ENCODE data around the gene U2AF2. TPM values are rescaled to one million over a fixed set of nuclear protein-coding genes. Genes with fewer than 3 reads are reported as not detected.

U2AF2 gene
- total RNA-seq, 1 donor from 2014 or later = 195 TPM

DNA sequence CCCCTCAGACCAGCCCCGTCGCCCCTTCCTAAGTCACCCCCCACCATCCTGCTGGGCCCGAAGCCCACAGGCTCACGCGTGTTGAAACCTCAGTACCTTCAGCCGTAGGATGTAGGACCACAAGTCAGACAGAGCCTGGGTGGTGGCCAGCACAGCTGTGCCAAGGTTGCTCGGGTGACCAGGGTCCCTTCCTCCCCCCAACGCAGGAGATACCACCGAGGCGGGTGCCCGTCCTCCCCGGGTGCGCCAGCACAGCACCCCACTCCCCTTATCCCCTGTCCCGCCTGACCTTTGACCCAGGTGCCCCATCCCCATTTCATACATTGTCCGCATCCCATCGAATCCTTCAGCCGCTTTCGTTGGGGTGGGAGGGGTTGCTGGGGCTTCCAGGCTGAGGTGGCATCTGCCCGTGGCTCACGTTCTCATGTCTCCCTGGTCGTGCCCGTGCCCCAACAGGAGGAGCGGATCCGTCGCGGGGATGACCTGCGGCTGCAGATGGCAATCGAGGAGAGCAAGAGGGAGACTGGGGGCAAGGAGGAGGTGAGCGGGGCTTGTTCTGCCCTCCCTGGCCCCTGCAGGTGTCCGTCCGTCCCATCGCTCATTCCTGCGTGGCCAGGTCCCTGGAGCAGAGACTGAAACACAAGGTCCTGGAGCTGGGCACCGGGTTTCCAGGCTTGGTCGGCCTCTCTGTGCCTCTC, 34.7 kb downstream of the U2AF2 start:
- DNase-seq (ENCODE audit: low spot score) = no peak

DNA sequence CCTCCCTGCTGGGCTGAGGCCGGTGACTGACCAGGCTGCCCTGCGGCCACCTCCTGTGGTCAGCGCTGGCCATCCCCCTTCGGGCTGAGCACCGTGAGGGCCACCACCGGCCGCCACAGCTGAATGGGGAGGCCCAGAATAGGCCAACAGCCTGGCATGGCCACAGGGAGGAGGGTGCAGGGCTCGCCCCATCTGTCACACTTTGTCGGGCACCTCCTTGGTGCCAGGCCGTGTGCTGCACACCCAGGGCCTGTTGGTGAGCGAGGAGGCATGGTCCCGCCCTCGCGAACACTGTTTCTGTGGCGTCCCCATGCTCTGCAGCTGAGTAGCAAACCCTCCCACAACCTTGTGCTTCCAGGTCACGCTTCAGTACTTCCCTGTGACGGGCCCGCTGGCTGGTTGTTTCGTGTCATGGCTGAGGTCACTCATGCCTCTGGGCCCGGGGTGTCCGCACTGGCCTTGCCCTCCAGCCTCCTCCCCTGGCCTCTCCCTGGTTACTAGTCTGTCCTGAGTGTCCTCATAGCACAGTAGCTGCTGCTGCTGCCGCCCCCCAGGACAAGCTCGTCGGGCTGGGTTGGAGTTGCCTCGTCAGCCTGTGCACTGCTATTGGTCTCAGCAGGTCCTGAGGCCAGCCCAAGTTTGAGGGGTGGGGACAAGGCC, 35.4 kb downstream of the U2AF2 start:
- no peak for DNase-seq (ENCODE audit: low spot score)

DNA sequence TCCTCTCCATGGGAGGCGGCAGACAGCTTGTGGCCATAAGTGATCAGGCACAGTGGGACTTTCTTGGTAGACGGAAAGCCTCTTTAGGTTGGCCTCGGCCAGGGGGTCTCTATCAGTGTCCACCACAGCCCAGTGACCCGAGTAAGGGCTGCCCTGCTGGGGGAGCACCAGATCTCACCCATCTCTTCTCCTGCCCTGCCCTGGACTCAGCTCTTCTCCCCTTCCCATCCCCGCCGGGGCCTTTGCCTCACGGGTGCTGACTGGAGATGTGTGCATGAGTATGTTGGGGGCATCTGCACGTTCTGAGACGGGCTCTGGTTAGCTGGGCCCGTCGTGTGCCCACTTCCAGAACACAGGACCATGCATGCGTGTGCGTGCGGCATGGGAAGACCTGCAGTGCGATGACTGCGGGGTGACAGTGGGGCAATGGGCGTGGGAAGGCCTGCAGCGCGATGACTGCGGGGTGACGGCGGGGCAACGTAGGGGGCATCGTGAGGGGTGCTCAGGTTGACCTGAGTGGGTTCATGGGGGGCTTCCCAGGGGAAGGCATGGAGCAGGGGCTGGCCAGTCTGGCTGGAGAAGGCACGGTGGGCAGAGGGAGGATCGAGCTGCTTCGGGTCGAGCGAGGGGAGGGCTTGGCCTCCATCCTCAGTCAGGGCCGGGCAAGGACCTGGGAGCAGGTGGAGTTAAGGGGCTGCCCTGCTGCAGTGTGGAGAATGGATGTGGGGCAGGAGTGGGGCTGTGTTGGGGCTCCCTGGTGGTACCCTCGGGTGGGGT, 36.1 kb downstream of the U2AF2 start:
- no peak for DNase-seq (ENCODE audit: low spot score)

DNA sequence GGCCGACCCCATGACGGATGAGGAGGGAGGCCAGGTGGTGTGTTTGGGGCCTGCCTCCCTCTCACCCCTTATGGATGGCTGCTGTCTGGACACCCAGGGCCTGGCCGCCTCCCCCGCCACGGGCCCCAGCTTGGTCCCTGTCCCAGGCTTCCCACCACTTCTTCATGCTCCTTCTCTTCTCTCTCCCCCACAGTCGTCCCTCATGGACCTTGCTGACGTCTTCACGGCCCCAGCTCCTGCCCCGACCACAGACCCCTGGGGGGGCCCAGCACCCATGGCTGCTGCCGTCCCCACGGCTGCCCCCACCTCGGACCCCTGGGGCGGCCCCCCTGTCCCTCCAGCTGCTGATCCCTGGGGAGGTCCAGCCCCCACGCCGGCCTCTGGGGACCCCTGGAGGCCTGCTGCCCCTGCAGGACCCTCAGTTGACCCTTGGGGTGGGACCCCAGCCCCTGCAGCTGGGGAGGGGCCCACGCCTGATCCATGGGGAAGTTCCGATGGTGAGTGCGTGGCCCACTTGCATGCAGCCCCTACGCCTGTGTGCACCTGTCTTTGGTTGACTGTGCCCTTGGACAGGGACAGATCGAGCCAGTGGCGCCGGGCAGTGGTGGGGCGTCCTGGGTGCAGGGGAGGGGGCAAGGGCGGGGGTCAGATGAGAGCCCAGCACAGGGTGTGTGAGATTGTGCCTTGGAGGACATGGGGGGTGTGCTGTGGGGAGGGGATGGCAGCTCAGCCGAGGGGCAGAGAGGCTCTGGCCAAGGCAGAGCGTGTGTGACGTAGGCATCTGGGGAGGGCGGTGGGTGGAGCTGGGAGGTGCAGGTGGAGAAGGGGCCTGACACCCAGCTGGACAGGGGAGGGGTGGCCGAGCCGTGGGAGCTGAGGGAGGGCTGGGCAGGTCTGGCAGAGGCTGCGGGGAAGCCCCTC, 37.0 kb downstream of the U2AF2 start:
- DNase-seq (ENCODE audit: low spot score) = no peak

DNA sequence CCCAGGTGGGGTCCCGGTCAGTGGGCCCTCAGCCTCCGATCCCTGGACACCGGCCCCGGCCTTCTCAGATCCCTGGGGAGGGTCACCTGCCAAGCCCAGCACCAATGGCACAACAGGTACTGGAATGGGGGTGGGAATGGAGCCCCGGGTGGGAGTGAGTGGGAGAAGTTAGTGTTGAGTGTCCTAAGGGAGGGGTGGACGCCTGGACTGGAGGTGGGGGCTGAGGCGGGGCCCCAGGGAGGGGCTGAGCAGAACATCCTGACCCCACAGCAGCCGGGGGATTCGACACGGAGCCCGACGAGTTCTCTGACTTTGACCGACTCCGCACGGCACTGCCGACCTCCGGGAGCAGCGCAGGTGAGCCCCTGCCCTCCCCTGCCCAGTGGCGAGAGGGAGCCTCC, 37.8 kb downstream of the U2AF2 start:
- DNase-seq (ENCODE audit: low spot score) = no peak

DNA sequence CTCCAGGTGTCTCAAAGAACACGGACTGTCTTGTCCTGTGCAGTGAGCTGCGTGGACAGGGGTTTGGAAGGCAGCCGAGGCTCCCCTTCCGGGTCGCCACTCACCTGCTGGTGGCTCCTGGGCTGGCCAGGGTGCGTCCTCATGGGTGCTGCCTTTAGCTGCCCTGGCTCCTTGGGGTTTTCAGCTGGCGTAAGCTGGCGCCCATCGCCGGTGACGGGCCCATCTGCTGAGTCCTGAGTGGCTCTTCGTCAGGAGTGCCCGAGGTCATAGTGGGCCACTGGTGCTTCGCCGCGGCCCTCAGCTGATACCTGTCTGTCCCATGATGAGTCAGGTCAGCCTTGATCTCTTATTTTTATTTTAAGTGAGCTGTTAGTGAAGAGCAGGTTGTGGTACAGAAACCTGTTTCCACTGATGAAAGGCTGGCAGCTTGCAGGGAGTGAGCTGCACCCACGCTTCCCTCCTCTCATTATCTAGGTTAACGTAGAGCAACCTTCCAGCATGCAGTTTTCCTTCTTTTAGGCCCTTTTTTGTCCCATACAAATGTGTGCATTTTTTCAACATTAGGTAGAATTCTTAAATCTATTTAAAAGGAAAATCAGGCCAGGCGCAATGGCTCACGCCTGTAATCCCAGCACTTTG, 38.6 kb downstream of the U2AF2 start:
- no peak for DNase-seq (ENCODE audit: low spot score)

DNA sequence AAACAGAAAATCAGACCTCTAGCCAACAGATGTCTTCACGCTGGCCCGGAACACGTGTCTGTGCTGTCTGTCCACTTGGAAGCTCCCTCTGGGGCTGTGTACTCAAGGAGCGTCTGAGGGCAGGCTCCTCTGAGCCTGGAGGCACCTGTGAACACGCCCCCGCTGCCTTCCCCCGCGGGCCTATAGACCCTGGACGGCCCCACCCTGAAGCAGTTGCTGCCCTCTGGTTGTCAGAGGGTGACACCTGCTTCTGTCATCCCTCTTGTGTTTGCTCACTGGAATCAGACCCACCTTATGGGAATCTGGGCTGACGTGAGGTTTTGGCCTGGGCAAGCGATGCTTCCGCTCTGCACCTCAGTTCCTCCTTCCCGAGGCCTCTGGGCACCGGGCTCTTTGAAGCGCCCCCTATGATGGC, 39.4 kb downstream of the U2AF2 start:
- no peak for DNase-seq (ENCODE audit: low spot score)

DNA sequence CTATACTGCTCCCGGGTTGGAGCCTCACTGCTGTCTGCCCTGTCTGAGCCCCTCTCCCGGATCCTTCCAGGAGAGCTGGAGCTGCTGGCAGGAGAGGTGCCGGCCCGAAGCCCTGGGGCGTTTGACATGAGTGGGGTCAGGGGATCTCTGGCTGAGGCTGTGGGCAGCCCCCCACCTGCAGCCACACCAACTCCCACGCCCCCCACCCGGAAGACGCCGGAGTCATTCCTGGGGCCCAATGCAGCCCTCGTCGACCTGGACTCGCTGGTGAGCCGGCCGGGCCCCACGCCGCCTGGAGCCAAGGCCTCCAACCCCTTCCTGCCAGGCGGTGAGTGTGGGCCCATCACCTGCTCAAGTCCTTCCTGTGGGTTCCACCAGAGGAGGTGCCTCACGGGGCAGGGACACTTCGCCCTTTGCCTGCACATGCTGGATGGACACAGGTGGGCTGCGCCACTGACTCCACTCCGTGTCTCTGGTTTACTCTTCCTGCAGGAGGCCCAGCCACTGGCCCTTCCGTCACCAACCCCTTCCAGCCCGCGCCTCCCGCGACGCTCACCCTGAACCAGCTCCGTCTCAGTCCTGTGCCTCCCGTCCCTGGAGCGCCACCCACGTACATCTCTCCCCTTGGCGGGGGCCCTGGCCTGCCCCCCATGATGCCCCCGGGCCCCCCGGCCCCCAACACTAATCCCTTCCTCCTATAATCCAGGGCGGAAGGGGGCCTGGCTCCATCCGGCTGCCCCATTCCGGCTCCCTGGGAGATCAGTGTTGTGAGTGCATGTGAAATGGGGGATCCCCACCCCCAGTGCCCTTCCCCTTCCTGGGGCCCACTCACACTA, 40.0 kb downstream of the U2AF2 start:
- DNase-seq (ENCODE audit: low spot score) = no peak

DNA sequence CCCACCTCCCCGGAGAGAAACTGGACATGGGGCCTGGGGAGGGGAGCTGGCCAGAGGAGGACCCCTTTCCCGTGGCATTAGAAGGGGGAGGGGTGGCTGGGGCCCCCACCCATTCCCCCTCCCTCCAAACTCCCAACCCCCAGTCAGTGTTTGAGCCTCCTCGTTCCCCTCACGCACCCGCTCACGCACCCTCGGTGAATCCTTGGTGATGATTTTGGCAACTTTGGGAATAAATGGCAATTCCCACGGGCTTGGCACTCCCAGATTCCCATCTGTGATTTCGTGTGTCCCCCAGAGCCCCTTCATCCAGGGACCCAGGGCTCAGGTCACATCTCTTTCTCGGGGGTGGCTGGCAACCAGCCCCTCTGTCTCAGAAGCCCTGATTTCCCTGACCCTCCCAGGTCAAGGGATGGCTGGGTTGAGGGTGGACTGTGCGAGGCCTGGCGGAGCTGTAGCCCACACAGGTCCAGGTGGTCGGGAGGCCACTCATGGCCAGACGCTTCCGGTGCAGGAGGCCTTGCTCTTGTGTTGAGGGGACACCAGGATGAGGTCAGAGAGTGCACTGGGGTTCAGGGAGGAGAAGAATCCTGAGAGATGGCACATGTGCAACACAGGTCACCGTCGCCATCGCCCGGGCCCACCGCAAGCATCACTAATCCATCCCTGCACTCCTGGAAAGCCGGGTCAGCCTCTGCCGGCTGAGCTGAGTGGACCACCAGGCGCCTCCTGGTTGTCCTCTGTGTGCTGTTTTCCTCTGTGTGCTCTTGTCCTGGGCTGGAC, 40.9 kb downstream of the U2AF2 start:
- no peak for DNase-seq (ENCODE audit: low spot score)

DNA sequence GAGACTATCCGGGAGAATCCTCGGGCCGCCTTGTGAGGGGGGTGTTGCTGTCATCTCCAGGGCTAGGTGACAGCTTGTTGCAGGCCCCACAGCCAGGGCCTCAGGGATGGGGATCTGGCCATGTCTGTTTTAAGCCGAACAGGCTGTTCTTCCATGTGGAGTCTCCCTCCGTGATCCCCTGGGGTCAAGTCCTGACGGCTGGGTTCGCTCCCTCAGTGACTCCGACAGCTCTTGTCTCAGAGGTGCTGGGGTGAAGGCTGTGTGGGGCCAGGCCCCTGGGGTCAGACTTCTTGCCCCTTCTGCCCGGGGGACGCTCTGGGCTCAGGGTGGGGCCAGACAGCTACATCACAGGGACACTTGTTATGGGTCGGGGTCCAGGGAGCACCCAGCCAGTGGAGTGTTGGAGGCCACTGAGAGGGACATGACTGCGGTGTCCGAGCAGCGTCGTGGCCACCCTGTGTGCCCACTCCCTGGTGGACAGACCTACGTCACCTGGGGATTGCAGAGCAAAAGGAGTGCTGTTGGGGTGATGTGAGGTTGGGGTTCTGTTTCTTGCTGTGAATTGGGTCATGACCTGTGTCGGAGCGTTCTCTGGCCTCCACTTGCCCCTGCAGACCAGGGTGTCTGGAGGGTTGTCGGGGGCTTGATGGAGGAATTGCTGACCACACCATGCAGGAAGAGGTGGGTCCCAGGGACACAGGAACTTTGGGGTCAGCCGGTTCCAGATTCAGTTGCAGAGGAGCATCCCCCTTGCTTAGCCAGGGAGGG, 41.6 kb downstream of the U2AF2 start:
- DNase-seq (ENCODE audit: low spot score) = no peak

DNA sequence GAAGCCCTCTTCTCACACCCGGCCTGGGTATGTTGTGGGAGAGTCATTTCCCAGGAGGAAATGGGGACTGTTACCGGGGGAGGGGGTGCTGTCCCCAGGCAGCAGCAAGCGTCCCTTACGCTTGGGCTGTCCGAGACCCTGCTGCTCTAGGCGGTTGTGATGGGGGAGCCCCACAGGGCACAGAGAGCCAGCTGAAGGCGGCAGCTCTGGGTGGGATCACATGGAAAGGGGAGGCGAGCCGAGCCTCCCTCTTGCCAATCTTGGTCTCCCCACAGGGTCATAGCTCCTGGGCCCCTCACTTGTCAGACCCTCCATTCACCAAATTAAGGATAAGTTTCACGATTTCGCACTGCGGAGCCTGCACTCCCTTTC, 42.2 kb downstream of the U2AF2 start:
- no peak for DNase-seq (ENCODE audit: low spot score)

DNA sequence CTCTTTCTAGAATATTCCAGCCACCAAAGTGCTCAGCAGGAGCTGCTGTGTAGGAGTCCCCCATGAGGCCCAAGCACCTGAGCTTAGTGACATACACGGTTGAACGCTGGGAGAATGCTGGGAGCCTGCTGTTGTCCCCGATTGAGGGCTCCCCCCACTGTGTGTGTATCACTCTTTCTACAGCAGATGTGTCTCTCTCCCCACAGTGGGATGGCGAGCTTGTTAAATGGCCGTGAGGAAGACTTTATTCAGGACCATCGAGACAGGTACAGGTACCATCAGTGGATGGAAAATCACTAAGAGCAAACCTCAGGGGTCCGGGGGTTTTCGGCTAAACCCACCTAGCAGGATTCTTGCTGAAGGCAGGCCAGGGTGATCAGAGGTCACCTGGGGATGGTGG, 42.9 kb downstream of the U2AF2 start:
- no peak for DNase-seq (ENCODE audit: low spot score)

DNA sequence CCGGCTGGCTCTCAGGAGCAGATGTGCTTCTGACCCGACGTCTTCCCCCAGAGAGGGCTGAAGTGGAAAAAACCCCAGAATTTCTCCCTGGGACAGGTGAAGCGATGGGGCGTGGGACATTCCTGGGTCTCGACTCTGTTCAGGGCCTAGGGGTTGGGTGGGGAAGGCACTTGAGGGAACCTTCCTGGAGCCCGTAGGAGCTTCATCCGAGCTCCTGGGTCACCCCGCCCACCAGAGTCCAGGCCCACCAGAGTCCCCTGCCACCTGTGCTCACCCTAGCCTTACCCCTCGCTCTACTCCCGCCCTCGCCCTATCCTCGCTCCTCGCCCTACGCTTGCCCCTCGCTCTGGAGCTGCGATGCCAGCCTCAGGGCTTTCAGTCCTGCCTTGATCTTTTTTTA, 43.4 kb downstream of the U2AF2 start:
- DNase-seq (ENCODE audit: low spot score) = no peak

DNA sequence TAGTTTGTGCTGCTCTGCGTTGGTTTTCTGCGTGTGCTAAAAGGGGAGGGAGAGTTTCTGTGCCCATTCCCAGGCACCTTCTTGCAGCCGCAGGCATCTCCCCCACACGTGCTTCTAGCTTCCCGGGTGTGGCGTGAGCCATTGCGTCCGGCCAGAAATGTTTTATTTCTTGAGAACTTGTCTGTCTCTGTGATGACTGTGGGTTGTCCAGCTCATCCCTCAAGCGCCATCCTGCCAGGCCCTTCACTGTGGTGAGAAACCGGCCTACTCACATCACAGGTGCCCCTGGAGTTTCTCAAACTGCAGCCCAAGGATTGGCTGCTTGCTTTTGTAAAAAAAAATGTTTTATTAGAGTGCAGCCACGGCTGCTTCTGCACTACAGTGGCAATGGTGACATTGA, 44.4 kb downstream of the U2AF2 start:
- no peak for DNase-seq (ENCODE audit: low spot score)

DNA sequence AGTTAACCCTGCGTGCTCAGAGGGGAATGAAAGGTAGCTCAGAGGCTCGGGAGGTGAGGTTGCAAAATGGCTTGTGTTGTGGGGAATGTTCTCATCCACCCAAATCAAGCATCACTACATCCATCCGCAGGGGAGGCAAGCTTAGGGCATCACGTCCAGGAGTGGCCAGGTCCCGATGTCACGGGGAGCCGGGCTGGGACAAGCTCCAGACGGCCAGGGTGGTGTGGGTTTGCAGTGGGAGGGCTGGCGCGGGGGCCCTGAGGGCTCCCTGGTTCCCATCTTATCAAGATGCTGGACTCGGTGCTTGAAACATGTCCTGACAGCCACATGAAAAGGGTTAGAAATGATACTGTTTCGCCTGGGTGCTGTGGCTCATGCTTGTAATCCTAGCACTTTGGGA, 46.0 kb downstream of the U2AF2 start:
- DNase-seq (ENCODE audit: low spot score) = no peak

DNA sequence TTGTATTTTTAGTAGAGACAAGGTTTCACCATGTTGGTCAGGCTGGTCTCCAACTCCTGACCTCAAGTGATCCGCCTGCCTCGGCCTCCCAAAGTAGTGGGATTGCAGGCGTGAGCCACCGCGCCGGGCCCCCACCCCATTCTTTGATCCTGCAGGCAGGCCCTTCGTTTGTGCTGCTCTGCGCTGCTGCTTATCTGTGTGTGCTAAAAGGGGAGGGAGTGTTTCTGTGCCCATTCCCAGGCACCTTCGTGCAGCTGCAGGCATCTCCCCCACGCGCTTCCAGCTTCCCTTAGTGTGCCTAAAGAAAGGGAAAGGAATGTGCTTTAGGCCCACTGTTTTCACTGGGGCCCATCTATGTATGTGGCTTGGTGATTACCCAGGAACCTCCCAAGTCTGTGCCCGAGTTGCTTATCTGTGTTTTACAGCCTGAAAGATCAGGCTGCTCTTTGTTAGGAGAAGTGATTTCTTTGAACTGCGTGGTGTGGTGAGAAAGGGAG, 47.3 kb downstream of the U2AF2 start:
- no peak for DNase-seq (ENCODE audit: low spot score)

DNA sequence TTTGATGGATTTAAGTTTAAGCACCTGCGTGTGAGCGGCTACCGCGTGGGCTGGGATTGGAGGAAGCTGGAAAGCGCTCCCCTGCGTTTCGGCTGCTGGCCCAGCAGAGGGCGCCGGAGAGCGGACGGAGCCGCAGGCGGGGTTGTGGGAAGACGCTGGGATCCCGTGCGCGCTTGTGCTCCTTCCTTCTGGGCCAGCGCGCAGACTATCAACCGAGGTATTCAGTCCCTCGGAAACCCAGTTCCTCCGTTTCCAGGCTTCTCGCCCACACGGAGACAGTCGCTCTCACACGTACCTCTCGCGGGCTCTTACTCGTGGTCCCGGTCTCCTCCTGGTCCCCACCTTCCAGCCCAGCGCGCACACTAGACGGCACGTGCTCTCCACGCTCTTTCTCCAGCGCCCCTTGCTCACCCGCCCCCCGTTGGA, 49.0 kb downstream of the U2AF2 start:
- no peak for DNase-seq (ENCODE audit: low spot score)

DNA sequence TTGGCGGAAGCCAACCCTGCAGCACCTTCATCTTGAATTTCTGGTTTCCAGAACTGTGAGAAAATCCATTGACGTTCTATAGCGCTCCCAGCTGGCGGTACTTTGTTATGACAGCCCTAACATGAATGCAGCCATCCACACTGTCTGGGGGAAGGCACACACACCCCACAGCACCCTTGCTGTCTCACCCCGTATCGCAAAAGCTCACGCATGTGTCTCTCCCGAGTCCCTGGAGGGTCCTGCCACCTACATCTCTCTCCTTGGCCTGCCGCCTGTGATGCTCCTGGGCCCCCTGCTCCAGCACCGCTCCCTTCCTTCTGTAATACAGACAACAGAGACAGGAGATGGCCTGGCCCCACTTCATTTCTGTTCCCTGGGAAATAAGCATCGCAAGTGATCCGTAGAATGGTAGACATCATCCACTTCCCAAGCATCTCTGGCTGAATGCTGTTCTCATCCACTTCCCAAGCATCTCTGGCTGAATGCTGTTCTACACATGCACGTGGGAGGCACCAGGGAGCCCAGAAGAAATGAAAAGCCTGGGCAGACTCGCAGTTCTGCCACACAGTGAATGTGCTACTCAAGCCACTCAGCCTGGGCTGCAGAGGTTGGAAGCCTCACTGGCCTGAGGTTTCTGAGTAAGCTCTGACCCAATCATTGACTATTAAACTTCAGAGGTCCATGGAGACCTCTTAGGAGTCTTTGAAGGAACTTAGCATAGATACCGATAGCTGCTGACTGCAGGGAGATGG, 49.8 kb downstream of the U2AF2 start:
- no peak for DNase-seq (ENCODE audit: low spot score)

All from ureter (tissue), 1 donor.